HG03159 (cell line): ENCODE results near the gene MYL10.

Source experiments
- ATAC-seq: cut with Tn5 transposase; IDR thresholded peaks from one replicate; pipeline ENCODE4 v1.9.1; 2021; ENCODE audit warnings: mild to moderate bottlenecking, moderate library complexity; ENCODE audit not compliant: unreplicated experiment

Gene MYL10

GRCh38 chr7:101598986-101599771 is 29.9 kb downstream of the MYL10 start:
- no peak for ATAC-seq

- no peak for ATAC-seq
Measured at GRCh38 chr7:101598422-101598985, 30.6 kb downstream of the MYL10 start.

- ATAC-seq = no peak
Measured at GRCh38 chr7:101597941-101598340, 31.2 kb downstream of the MYL10 start.

- no peak for ATAC-seq
Measured at GRCh38 chr7:101596898-101597297, 32.2 kb downstream of the MYL10 start.

- ATAC-seq = no peak
Measured at GRCh38 chr7:101595766-101596537, 33.1 kb downstream of the MYL10 start.

GRCh38 chr7:101595246-101595645 is 33.9 kb downstream of the MYL10 start:
- no peak for ATAC-seq

GRCh38 chr7:101594790-101595189 is 34.3 kb downstream of the MYL10 start:
- ATAC-seq = no peak

GRCh38 chr7:101593556-101593955 is 35.5 kb downstream of the MYL10 start:
- ATAC-seq = no peak

GRCh38 chr7:101591504-101591903 is 37.6 kb downstream of the MYL10 start:
- ATAC-seq = no peak

GRCh38 chr7:101590663-101591435 is 38.2 kb downstream of the MYL10 start:
- ATAC-seq = no peak

GRCh38 chr7:101589976-101590662 is 39.0 kb downstream of the MYL10 start:
- no peak for ATAC-seq

- no peak for ATAC-seq
Measured at GRCh38 chr7:101589052-101589451, 40.0 kb downstream of the MYL10 start.

GRCh38 chr7:101588131-101588935 is 40.8 kb downstream of the MYL10 start:
- no peak for ATAC-seq

GRCh38 chr7:101586906-101587677 is 42.0 kb downstream of the MYL10 start:
- no peak for ATAC-seq

- ATAC-seq = no peak
Measured at GRCh38 chr7:101586078-101586905, 42.8 kb downstream of the MYL10 start.

GRCh38 chr7:101582971-101583370 is 46.1 kb downstream of the MYL10 start:
- ATAC-seq = no peak

GRCh38 chr7:101581891-101582290 is 47.2 kb downstream of the MYL10 start:
- ATAC-seq = no peak

- ATAC-seq = no peak
Measured at GRCh38 chr7:101580596-101580995, 48.5 kb downstream of the MYL10 start.
